Stomach (tissue), 4 donors: ENCODE results near the gene KLC4.

Source experiments
- CTCF ChIP-seq, 7 experiments: fragments of 450-650 bp in 4 of 7; fragments of 200-600 bp in 3 of 7; sonication (generic) in 3 of 7; IDR thresholded peaks; one replicate each; pipeline ENCODE4 v1.5.1; 2016 to 2019; ENCODE audit warnings: antibody characterized with exemption in 7 of 7, control low read depth in 2 of 7, mild to moderate bottlenecking in 1 of 7
- POLR2AphosphoS5 ChIP-seq, 3 donors: sonication (generic); formaldehyde crosslinking; IDR thresholded peaks; one replicate each; pipeline ENCODE4 v1.6.1; 2016; ENCODE audit warnings: antibody characterized with exemption in 3 of 3

GRCh38 chr6:43045371-43045930 is 14.0 kb upstream of the KLC4 start:
- TF ChIP-seq CTCF (IDR thresholded peaks at IDR 0.05) = no peak
- TF ChIP-seq POLR2AphosphoS5 (IDR thresholded peaks at IDR 0.05) = no peak
